Neural cell (in vitro differentiated cells): Measurements from ENCODE around the gene SNX32. TPM values are rescaled to one million over a fixed set of nuclear protein-coding genes. Genes with fewer than 3 reads are reported as not detected.

Source experiments
- H2AFZ ChIP-seq: fragments of 200-600, 300-800 bp; sonication (generic), shearing (Covaris generic); 2 replicates; pipeline ENCODE4 v1.6.0; 2014; ENCODE audit warnings: low read depth, mild to moderate bottlenecking, antibody characterized with exemption, low read length, moderate library complexity
- H3F3A ChIP-seq: fragments of 200-600 bp; shearing (Covaris generic); 2 replicates; pipeline ENCODE4 v1.6.1; 2016; ENCODE audit warnings: mild to moderate bottlenecking, moderate library complexity, mixed read lengths, antibody characterized with exemption, low read length; ENCODE audit not compliant: insufficient read depth, poor library complexity, severe bottlenecking
- H3K27ac ChIP-seq: fragments of 200-600, 300-800 bp; sonication (generic), shearing (Covaris generic); 2 replicates; pipeline ENCODE4 v1.5.1; 2014; ENCODE audit warnings: mild to moderate bottlenecking, low read length, moderate library complexity
- H3K27me3 ChIP-seq: fragments of 300-800, 200-600 bp; sonication (generic), shearing (Covaris generic); 2 replicates; pipeline ENCODE4 v1.6.0; 2014; ENCODE audit warnings: mild to moderate bottlenecking, low read depth, low read length, moderate library complexity; ENCODE audit not compliant: insufficient read depth
- H3K36me3 ChIP-seq: fragments of 300-800, 200-600 bp; sonication (generic), shearing (Covaris generic); 2 replicates; pipeline ENCODE4 v1.5.1; 2014; ENCODE audit warnings: mild to moderate bottlenecking, antibody characterized with exemption, low read length, moderate library complexity; ENCODE audit not compliant: insufficient read depth
- H3K4me2 ChIP-seq: fragments of 300-800, 200-600 bp; sonication (generic), shearing (Covaris generic); 2 replicates; pipeline ENCODE4 v1.6.0; 2014; ENCODE audit warnings: mild to moderate bottlenecking, low read length
- H3K4me3 ChIP-seq: fragments of 300-800, 200-600 bp; sonication (generic), shearing (Covaris generic); 2 replicates; pipeline ENCODE4 v1.5.1; 2014; ENCODE audit warnings: mild to moderate bottlenecking, low read length, moderate library complexity
- H3K79me2 ChIP-seq: fragments of 200-600 bp; shearing (Covaris generic); replicated peaks from 2 replicates; pipeline ENCODE4 v1.6.0; 2014; ENCODE audit warnings: mild to moderate bottlenecking, low read length, moderate library complexity; ENCODE audit not compliant: insufficient read depth
- H3K9ac ChIP-seq: fragments of 300-800, 200-600 bp; sonication (generic), shearing (Covaris generic); 2 replicates; pipeline ENCODE4 v1.6.1; 2016; ENCODE audit warnings: mild to moderate bottlenecking, low read length, mixed read lengths
- H3K9me2 ChIP-seq: fragments of 200-600 bp; shearing (Covaris generic); 2 replicates; pipeline ENCODE4 v1.6.1; 2016; ENCODE audit warnings: mild to moderate bottlenecking, low read length, mixed read lengths; ENCODE audit not compliant: insufficient read depth
- H3K9me3 ChIP-seq: fragments of 200-600, 300-800 bp; sonication (generic), shearing (Covaris generic); 2 replicates; pipeline ENCODE4 v1.6.1; 2016; ENCODE audit warnings: mild to moderate bottlenecking, mixed run types, low read length, moderate library complexity, mixed read lengths
- H4K20me1 ChIP-seq: fragments of 200-600 bp; shearing (Covaris generic); 2 replicates; pipeline ENCODE4 v1.6.1; 2016; ENCODE audit warnings: mild to moderate bottlenecking, mixed run types; ENCODE audit not compliant: insufficient read depth
- EP300 ChIP-seq: fragments of 450-650 bp; conservative IDR thresholded peaks from 2 replicates; pipeline ENCODE4 v1.6.1; 2014; ENCODE audit warnings: antibody characterized with exemption, mild to moderate bottlenecking, moderate library complexity; ENCODE audit not compliant: poor library complexity, severe bottlenecking
- EZH2 ChIP-seq: fragments of 200-600, 300-800 bp; shearing (Covaris generic), sonication (generic); IDR thresholded peaks from 2 replicates; pipeline ENCODE4 v1.6.1; 2014; ENCODE audit warnings: antibody characterized with exemption, low read length, borderline replicate concordance, mild to moderate bottlenecking; ENCODE audit not compliant: insufficient read depth, poor library complexity, severe bottlenecking
- MXI1 ChIP-seq: fragments of 450-650 bp; conservative IDR thresholded peaks from 2 replicates; pipeline ENCODE4 v1.6.1; 2014; ENCODE audit warnings: antibody characterized with exemption, mild to moderate bottlenecking; ENCODE audit not compliant: poor library complexity, severe bottlenecking
- POLR2AphosphoS5 ChIP-seq: IDR thresholded peaks from 2 replicates; pipeline ENCODE4 v1.6.1; 2012
- RAD21 ChIP-seq: fragments of 450-650 bp; conservative IDR thresholded peaks from 2 replicates; pipeline ENCODE4 v1.6.1; 2014; ENCODE audit warnings: antibody characterized with exemption, mild to moderate bottlenecking, moderate library complexity
- SMC3 ChIP-seq: fragments of 450-650 bp; conservative IDR thresholded peaks from 2 replicates; pipeline ENCODE4 v1.6.1; 2014; ENCODE audit warnings: antibody characterized with exemption, mild to moderate bottlenecking, moderate library complexity; ENCODE audit not compliant: poor library complexity
- TAF1 ChIP-seq: IDR thresholded peaks from 2 replicates; pipeline ENCODE4 v1.6.1; 2012; ENCODE audit warnings: low read depth
- polyA plus RNA-seq: library from polyadenylated mRNA; depleted of rRNA; stranded (reverse); fragments of >200 nt; gene quantifications from 2 replicates; pipeline ENCODE4 v1.2.3, GENCODE V29; 2014
- TF ChIP-seq, protein P1 (sequence below): IDR thresholded peaks from 2 replicates; pipeline ENCODE4 v1.6.1; 2012; ENCODE audit warnings: borderline replicate concordance
- TF ChIP-seq, protein P2 (sequence below): fragments of 450-650 bp; IDR thresholded peaks from 2 replicates; pipeline ENCODE4 v1.5.1; 2014; ENCODE audit warnings: antibody characterized with exemption, mild to moderate bottlenecking, moderate library complexity; ENCODE audit not compliant: poor library complexity, severe bottlenecking

Gene SNX32
- polyA plus RNA-seq, 1 donor from 2014 or later, result 16.0 TPM

DNA sequence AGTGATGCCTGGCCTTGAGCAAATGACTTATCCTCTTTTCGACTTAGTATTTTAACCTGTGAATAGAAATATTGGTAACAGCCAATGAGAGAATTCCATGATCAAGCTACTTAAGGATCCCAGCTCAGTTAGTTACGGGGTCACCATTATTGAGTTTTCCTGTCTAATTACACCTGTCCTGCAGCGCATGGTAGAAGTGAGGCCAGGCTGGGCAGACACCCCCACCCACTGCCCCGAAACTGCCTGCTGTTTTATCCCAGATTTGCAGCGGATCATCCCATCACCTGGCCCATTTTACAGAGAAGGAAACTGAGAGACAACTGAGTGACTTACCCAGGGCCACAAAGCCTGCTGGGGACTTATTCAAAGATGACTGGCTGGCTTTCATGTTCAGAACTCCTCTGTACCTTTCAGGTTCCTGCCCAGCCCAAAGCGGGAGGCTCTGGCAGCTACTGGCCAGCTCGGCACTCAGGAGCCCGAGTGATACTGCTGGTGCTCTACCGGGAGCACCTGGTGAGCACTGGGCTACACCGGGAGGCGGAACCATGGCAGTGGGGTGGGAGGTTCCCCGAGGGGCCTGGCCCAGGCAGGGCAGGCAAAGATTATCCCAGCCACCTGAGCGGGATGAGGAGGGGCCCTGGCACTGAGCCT, 27.9 kb downstream of the SNX32 start:
- no peaks in the 10 kb centered on the region for H3K9me2 ChIP-seq
- H3K4me2 ChIP-seq, result peak overlapping the region; percentile 90
- H3K79me2 ChIP-seq, result peaks cover 24% of the 10 kb centered on the region
- H4K20me1 ChIP-seq, result peaks cover 8% of the 10 kb centered on the region
- TF ChIP-seq MXI1 (no peak), RAD21 (no peak)
- TF ChIP-seq, protein P1, sequence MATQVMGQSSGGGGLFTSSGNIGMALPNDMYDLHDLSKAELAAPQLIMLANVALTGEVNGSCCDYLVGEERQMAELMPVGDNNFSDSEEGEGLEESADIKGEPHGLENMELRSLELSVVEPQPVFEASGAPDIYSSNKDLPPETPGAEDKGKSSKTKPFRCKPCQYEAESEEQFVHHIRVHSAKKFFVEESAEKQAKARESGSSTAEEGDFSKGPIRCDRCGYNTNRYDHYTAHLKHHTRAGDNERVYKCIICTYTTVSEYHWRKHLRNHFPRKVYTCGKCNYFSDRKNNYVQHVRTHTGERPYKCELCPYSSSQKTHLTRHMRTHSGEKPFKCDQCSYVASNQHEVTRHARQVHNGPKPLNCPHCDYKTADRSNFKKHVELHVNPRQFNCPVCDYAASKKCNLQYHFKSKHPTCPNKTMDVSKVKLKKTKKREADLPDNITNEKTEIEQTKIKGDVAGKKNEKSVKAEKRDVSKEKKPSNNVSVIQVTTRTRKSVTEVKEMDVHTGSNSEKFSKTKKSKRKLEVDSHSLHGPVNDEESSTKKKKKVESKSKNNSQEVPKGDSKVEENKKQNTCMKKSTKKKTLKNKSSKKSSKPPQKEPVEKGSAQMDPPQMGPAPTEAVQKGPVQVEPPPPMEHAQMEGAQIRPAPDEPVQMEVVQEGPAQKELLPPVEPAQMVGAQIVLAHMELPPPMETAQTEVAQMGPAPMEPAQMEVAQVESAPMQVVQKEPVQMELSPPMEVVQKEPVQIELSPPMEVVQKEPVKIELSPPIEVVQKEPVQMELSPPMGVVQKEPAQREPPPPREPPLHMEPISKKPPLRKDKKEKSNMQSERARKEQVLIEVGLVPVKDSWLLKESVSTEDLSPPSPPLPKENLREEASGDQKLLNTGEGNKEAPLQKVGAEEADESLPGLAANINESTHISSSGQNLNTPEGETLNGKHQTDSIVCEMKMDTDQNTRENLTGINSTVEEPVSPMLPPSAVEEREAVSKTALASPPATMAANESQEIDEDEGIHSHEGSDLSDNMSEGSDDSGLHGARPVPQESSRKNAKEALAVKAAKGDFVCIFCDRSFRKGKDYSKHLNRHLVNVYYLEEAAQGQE, result no peak
- no peaks in the 10 kb centered on the region for H3K36me3 ChIP-seq
- peak overlapping the region; percentile 100 for H3K27ac ChIP-seq
- no peaks in the 10 kb centered on the region for H3K9me3 ChIP-seq
- peaks cover 5% of the 10 kb centered on the region for H3F3A ChIP-seq
- no peak overlapping the region for H2AFZ ChIP-seq
- H3K27me3 ChIP-seq, result no peaks in the 10 kb centered on the region
- peak overlapping the region; percentile 100 for H3K4me3 ChIP-seq
- H3K9ac ChIP-seq, result peak overlapping the region; percentile 98

DNA sequence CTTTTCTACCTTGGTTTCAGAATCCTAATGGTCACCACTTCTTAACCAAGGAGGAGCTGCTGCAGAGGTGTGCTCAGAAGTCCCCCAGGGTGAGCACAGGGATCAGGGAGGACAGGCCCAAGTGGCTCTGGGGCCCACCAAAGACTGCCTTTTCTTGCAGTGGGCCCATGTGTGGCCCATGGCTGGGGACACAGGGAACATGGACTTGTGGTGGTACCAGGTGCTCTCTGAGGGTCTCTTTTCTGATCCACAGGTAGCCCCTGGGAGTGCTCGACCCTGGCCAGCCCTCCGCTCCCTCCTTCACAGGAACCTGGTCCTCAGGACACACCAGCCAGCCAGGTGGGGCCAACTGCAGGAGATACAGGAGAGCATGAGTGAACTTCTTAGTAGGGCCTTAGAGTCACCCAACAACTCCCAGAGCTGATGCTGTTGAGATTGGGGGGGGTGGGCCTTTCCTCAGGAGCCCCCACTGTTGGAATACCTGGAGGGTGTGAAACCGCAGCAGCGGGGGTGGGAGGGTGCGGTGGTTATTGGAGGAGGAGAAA, 28.5 kb downstream of the SNX32 start:
- Histone ChIP-seq H2AFZ (no peak overlapping the region), H3F3A (peaks cover 5% of the 10 kb centered on the region), H4K20me1 (peaks cover 2% of the 10 kb centered on the region), H3K4me2 (no peak overlapping the region), H3K27me3 (no peaks in the 10 kb centered on the region), H3K79me2 (peaks cover 18% of the 10 kb centered on the region), H3K9me2 (no peaks in the 10 kb centered on the region), H3K9me3 (no peaks in the 10 kb centered on the region), H3K27ac (no peak overlapping the region), H3K36me3 (no peaks in the 10 kb centered on the region), H3K9ac (peak overlapping the region; percentile 98), H3K4me3 (peak overlapping the region; percentile 100)
- no peak for TF ChIP-seq POLR2AphosphoS5
- TF ChIP-seq MXI1, result no peak

DNA sequence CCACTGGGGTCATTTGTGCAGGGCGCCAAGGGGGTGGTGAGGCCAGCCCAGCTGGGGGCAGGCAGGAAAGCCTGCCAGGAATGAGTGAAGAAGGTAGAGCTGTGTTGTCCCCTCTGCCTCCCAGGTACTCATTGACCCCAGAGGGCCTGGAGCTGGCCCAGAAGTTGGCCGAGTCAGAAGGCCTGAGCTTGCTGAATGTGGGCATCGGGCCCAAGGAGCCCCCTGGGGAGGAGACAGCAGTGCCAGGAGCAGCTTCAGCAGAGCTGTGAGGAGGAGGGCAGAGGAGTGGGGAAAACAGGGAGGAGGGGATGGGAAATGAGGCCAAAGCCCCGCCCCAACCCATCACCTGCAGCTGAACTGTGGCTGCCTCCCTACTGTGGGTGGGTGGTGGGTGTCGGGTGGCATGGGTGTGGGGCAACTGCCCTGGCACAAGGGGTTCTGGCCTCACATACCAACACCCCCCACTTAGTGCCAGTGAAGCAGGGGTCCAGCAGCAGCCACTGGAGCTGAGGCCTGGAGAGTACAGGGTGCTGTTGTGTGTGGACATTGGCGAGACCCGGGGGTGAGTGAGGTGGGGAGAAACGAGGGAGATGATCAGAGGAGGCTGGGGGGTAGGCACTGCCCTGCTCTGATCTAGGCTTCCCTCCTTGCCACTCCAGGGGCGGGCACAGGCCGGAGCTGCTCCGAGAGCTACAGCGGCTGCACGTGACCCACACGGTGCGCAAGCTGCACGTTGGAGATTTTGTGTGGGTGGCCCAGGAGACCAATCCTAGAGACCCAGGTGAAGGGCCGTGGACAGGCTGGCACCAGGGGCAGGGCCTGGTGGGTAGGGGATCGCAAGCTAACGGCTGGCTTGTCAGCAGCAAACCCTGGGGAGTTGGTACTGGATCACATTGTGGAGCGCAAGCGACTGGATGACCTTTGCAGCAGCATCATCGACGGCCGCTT, 29.5 kb downstream of the SNX32 start:
- Histone ChIP-seq H4K20me1 (no peaks in the 10 kb centered on the region), H3K9ac (no peak overlapping the region), H3K9me3 (no peaks in the 10 kb centered on the region), H2AFZ (no peak overlapping the region), H3F3A (peaks cover 5% of the 10 kb centered on the region), H3K79me2 (peaks cover 15% of the 10 kb centered on the region), H3K36me3 (no peaks in the 10 kb centered on the region), H3K4me2 (no peak overlapping the region), H3K27ac (no peak overlapping the region), H3K4me3 (no peak overlapping the region), H3K27me3 (no peaks in the 10 kb centered on the region), H3K9me2 (no peaks in the 10 kb centered on the region)
- TF ChIP-seq RAD21 (no peak), MXI1 (no peak), TAF1 (no peak), SMC3 (no peak), EP300 (no peak), EZH2 (no peak), POLR2AphosphoS5 (no peak)
- TF ChIP-seq, protein P1, result no peak
- TF ChIP-seq, protein P2, sequence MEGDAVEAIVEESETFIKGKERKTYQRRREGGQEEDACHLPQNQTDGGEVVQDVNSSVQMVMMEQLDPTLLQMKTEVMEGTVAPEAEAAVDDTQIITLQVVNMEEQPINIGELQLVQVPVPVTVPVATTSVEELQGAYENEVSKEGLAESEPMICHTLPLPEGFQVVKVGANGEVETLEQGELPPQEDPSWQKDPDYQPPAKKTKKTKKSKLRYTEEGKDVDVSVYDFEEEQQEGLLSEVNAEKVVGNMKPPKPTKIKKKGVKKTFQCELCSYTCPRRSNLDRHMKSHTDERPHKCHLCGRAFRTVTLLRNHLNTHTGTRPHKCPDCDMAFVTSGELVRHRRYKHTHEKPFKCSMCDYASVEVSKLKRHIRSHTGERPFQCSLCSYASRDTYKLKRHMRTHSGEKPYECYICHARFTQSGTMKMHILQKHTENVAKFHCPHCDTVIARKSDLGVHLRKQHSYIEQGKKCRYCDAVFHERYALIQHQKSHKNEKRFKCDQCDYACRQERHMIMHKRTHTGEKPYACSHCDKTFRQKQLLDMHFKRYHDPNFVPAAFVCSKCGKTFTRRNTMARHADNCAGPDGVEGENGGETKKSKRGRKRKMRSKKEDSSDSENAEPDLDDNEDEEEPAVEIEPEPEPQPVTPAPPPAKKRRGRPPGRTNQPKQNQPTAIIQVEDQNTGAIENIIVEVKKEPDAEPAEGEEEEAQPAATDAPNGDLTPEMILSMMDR, result no peak
